HG03135 (cell line): ENCODE measurements around the gene DIAPH1.
A peak's percentile ranks its signal among the peaks of the same experiment; 100 is the strongest.

Experiments used
- ATAC-seq: cut with Tn5 transposase; IDR thresholded peaks from one replicate; pipeline ENCODE4 v1.9.1; 2021; ENCODE audit warnings: mild to moderate bottlenecking, moderate library complexity; ENCODE audit not compliant: unreplicated experiment

Gene DIAPH1

DNA sequence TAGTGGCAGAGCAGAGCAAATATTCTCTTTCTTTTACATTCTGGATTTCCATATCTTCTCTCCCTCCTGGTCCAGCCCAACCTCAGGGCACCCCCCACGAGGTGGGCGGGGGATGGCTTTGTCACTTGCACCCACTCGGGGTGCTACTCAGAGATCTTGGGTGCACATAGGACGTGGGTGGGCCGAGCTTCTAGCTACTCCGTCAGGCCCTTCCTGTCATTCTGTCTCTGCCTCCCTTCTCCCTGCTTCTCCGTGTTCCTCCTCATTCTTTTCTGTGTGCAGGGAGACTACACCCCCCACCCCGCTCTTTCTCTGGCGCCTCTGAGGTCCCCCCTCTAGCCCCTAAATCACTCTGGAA is 110.4 kb downstream of the DIAPH1 start:
- no peak for ATAC-seq

GRCh38 chr5:141507387-141508091 is 111.3 kb downstream of the DIAPH1 start:
- ATAC-seq = peak; percentile 29

DNA sequence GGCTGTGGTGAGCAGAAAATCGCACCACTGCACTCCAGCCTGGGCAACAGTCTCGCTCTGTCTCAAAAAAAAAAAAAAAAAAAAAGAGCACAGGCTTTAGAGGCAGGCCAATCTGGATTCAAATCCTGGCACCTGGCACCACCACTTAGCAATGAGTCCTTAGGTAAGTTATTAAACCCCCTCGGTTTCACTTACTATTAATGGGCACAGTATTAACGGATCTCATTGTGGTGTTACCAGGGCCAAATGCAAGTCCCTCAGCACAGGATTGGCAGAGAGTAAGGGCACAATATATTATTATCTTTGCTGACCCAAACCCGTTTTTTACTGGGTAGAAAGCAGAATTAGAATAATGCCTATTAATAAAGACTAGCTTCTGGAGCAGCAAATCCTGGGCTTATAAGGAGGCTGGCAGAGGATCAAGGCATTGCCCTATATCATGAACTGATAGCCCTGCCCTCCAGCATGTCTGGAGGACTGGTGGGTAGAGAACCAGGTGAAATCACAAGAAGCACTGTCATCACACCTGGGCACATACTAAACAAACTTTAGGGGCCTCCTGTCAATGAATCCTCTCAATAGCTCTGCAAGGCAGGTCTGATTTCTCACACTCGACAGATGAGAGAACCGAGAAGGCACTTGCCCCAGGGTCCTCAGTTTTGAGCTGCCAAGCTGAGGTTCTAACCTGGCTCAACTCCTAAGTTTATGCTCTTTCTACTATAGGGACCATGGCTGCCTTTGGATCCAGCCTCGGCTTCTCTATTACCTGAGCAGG is 112.2 kb downstream of the DIAPH1 start:
- no peak for ATAC-seq

DNA sequence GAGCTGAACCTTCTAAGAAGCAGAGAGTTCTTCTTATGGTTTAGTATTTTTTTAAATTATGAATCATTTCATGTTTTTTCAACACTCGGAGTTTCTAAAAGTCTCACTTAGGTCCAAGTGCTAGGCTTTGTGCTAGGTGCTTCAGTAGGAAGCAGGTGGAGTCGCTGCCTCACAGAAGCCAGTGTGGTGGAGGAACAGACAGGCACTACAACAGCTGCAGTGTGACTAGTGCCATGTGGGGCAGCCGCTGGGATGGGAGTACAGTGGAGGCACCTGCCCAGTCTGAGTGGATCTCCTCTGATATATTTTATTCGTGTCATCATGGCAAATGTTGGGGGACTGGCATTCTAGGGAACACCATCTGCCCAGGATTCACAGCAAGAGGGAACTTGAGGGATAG is 114.6 kb downstream of the DIAPH1 start:
- no peak for ATAC-seq

DNA sequence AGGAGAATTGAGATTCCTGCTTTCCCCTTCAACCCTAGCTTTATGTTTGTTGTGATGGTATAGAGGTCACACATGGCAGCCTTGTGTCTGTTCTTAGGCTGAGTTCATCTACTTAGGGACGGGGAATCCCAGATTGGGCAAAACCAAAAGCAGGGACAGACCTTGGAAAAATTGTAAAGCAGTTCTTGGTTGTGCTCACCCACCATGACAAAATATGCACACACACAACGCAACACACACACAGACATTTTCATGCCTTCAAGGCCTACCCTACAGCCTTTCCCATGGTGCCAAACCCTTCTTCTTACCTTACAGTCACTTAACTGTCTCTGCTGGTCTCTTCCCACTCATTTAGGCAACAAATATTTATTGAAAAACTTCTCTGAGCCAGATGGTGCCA is 115.1 kb downstream of the DIAPH1 start:
- no peak for ATAC-seq

DNA sequence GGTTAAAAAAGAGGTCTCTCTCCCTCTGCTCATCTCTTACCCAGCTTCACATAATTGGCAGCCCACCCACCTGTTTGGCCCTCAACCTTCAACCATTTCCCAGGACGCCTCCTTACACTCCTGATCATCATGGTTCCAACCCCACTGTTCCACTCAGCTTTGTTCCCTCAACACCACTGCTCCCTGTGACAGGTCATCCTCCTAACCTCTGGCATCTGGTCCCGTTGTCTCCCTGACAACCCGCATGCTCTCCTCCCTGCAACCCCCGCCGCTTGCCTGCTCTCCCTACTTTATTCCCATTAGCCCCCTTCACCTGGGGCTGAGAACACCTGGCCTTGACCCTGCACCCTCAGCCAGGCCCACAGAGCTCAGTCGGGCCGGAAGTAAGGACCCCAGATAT is 117.0 kb downstream of the DIAPH1 start:
- ATAC-seq = no peak

- ATAC-seq = no peak
These were observed 122.8 kb downstream of the DIAPH1 start for GRCh38 chr5:141496038-141496437.

DNA sequence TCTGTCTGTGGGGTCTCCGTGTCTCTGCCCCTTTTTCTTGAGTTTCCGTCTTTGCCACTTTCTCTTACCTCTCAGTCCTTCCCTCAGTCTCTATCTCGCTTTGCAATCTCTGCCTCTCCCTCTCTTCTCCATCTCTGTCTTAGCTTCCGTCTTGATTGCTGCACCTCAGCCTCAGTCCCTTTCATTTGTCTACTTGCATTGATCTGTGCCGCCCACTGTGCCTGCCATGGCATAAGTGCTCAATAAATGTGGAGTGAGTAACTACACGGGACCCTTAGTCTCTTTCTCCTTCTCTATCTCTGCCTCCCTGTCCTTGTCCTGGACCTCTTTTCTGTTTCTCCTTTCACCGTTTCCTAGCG is 123.4 kb downstream of the DIAPH1 start:
- ATAC-seq = no peak

DNA sequence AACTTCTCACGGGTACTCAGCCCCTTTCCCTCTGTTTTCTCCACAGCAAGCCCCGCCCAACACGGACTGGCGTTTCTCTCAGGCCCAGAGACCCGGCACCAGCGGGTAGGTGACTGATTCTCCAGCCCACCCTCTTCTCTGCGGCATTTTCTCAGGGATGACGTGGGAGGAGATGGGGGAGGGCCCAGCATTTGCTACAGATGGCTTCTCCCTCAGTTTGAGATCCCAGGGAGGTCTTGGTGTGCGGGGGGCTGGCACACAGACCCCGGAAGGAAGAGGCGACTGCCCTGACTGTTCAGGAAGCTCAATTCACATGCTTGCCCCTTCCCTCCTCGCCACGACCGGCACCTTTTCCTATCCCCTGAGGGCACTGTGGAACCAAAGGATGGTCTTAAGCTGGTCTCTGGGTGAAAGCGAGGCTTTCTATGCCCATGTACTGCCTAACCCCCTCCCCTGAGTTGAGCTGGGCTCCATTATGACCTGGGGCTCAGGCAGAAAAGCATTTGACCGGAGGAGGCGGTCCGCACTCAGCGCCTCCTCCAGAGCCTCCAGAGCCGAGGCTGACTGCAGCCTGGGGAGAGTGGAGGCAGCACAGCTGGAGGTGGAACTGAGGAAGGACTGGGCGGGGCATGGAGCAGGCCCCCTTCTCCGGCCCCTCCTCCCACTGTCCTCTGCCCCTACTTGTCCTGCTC is 123.9 kb downstream of the DIAPH1 start:
- ATAC-seq = no peak

DNA sequence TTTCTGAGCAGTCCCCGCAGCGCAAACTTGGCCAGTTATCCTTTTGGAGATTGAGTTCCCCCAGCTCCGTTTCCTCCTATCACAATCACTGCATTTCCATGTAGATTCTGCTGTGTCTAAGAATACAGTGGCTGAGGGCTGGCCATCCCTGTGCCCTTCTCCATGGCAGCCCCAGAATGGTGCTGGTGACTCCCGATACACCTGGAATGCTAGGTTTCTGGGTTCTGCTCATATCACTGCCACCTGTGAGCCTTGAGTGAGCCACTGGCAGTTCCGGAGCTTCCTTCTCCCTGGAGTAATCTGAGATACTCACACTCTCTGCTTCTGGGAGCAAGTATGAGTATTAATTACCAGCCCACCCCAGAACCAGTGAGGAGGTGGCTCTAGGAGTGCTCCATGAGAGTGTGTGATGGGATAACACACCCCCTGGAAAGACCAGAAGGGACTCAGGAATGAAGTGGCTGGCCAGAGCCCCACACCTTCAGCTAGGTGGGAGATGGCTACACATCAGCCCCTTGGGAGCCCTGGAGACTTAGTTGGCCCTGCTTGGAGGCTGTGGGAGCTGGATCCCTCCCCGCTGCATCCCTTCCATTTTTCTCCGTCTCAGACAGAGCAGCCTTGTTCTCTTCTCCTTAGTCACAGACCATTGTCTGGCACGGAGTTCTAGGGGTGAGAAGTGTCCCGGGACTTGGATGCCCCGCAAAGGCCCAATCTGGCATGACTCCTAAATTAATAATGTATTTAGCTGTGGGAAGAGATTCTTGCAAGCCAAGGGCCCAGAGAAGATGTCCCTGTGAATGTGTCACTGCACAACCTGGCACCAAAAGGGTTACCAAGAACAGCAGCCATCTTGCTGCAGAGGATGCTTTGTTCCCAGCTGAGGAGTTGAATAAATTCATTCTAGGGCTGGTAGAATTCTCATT is 125.0 kb downstream of the DIAPH1 start:
- ATAC-seq = no peak

DNA sequence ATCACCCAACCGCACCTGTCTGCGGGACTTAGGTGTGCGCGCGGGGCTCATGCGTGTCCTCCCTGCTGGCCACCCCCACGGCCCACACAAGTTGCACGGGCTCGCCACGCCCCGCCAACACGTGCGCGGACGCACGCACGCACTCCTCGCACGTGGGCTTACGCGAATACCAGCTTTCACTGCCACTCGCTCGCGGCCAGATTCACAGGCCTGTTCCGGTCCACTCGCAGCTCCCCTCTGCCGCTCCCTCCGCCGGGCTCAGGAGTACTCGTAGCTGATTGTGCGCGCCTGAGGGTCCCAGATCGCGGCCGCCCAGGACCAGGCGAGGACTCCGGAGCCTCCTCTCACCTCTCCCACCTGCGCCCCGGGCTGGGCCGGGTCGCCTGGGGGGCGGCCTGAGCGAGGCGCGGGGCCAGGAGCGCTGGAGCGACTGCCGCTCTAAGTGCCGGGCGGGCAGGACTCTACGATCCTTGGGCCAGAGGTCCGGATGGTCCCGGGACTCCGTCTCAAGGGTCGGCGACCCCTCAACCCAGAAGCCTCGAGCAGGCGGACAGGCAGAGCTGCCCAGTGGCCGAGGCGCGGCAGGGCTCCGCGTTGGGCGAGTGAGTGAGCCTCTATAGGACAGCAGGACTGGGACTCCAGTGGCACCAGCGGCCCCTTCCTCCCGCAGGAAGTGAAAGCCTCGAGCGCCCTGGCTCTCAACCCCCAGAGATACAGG is 126.5 kb downstream of the DIAPH1 start:
- ATAC-seq = peak; percentile 48

DNA sequence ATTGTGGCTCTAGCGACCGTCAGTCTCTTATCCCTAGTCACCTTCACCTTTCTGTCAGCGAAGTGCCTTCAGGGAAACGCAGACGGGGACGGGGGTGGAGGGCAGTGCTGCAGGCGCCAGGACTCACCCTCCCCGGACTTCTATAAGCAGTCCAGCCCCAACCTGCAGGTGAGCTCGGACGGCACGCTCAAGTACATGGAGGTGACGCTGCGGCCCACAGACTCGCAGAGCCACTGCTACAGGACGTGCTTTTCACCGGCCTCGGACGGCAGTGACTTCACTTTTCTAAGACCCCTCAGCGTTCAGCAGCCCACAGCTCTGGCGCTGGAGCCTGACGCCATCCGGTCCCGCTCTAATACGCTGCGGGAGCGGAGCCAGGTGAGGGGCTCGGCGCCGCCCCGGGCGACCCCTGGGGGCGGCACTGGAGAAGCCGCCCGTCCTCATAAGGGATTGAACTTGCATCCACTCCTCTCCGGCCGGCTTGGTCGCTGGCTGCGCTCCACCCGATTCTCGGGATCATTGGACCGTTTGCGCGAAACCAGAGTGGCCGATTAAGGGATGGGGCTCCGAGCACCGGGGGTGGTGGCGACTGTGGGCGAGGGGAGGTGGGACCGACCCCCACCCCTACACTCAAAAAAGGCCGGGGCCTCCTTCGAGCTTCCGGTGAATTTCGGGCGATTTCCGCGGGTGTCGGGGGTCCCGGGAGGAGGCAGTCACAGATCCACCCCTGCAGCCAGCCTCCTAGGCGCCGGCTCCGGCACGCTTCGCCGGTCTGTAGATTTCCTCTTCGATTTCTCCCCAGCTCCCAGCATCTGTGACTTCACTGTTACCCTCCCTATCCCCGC is 127.3 kb downstream of the DIAPH1 start:
- no peak for ATAC-seq

DNA sequence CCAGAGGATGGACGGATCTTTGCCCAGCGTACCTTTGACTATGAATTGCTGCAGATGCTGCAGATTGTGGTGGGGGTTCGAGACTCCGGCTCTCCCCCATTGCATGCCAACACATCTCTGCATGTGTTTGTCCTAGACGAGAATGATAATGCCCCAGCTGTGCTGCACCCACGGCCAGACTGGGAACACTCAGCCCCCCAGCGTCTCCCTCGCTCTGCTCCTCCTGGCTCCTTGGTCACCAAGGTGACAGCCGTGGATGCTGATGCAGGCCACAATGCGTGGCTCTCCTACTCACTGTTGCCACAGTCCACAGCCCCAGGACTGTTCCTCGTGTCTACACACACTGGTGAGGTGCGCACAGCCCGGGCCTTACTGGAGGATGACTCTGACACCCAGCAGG is 128.0 kb downstream of the DIAPH1 start:
- no peak for ATAC-seq

GRCh38 chr5:141490271-141490670 is 128.5 kb downstream of the DIAPH1 start:
- ATAC-seq = no peak

DNA sequence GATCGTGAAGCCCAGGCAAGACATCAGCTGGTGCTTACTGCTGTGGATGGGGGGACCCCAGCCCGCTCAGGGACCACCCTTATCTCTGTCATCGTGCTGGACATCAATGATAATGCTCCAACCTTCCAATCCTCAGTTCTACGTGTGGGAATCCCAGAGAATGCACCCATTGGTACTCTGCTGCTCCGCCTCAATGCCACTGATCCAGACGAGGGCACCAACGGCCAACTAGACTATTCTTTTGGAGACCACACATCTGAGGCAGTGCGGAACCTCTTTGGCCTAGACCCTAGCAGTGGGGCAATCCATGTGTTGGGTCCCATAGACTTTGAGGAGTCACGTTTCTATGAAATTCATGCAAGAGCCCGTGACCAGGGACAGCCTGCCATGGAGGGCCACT is 129.0 kb downstream of the DIAPH1 start:
- no peak for ATAC-seq

DNA sequence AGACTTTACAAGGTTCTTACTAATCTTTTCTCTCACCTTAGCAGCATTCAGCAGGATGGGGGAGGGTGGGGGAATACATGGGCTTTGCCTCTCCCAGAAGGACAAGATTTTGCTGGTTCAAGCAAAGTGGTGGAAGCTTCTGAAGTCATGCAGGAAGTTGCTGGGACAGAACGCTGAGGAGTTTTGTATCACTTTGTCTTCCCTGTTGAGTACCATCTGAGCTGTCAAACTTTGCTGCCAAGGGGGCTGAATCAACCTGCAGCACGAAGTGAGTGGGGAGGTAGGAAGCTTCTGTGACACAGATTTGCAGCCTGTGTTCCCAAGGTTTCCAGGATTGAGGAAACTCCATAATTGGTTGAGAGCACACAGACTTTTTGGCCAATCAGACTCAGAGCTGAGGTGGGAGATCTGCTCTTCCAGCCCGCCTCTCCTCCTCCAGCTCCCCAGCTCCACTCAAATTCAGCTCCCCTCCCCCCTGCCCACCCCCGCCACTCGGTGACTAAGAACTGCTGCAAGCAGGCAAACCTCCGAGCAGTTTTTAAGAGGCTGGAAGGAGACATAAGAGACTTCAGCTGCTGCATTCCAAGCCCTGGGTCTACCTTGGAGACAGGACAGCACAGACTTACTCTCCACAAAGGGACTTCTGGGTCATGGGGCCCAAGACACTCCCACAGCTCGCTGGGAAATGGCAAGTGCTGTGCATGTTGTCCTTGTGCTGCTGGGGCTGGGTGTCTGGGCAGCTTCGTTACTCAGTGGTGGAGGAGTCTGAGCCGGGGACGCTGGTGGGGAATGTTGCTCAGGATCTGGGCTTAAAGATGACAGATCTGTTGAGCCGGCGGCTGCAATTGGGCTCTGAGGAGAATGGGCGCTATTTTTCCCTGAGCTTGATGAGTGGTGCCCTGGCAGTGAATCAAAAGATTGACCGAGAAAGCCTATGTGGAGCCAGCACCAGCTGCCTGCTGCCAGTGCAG is 129.9 kb downstream of the DIAPH1 start, which contains the start of gene PCDHGC5:
Gene PCDHGC5 (plus strand): TSS at position 491 of the 971 bp plus-strand sequence. CDS start 160 bp downstream, at position 651.
- ATAC-seq = no peak

GRCh38 chr5:141487131-141487530 is 131.7 kb downstream of the DIAPH1 start:
- no peak for ATAC-seq

DNA sequence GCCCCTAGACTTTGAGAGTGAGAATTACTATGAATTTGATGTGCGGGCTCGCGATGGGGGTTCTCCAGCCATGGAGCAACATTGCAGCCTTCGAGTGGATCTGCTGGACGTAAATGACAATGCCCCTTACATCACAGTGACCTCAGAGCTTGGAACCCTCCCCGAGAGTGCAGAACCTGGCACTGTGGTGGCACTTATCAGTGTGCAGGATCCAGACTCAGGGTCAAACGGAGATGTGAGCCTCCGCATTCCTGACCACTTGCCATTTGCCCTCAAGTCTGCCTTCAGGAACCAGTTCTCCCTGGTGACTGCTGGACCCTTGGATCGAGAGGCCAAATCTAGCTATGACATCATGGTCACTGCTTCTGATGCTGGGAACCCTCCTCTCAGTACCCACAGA is 132.7 kb downstream of the DIAPH1 start:
- no peak for ATAC-seq
